NT2/D1 (cell line): ENCODE data around the gene MAN2A2.

Source experiments
- SUZ12 ChIP-seq: IDR thresholded peaks from 2 replicates; pipeline ENCODE4 v1.6.1; 2011; ENCODE audit not compliant: insufficient read length, insufficient read depth; ENCODE audit errors: extremely low read depth
- ZNF274 ChIP-seq: IDR thresholded peaks from 2 replicates; pipeline ENCODE4 v1.6.1; 2011; ENCODE audit warnings: mild to moderate bottlenecking, low read depth, low read length

DNA sequence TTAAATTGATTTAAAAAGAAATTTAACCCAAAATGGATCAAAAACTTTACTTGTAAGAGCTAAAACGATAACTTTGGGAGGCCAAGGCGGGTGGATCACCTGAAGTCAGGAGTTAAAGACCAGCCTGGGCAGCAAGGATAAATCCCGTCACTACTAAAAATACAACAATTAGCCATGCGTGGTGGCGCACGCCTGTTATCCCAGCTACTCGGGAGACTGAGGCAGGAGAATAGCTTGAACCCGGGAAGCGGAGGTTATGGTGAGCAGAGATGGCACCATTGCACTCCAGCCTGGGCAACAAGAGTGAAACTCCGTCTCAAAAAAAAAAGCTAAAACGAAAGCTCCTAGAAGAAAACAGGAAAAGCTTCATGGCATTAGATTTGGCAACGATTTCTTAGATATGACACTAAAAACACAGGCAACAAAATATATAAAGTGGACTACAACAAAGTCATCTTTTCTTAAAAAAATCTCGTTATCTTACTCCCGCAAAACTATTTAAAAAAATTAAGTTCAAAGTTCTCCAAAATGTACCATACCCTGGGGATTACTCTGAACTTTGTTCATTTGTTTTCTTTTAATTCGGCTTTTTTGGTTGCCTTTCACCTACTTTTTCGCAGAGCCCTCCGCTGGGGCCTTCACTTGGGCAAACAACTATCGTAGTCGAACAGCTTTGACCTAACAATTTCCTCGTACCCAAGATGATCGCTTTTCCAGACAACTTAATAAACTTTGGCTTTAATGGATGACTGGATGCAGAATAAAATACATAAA lies 26.3 kb downstream of the MAN2A2 start:
- TF ChIP-seq ZNF274 (no peak), SUZ12 (no peak)
